AG09319 (cell line): Measurements from ENCODE around the gene FAM9C.
"Not testable (repeated sequence)": the region's sequence is repeated elsewhere in the genome, so short reads cannot be mapped to it uniquely, and the experiment has no call there.

ENCODE experiments used
- DNase-seq: peaks from one replicate; pipeline ENCODE4 v3.0.0-alpha.2; 2010; ENCODE audit warnings: low read depth; ENCODE audit errors: extremely low read depth
- CTCF ChIP-seq: IDR thresholded peaks from 2 replicates; pipeline ENCODE4 v1.5.1; 2011; ENCODE audit warnings: low read depth, mild to moderate bottlenecking, inconsistent platforms, low read length, moderate library complexity

The FAM9C gene

GRCh38 chrX:13069771-13070416 lies 25.5 kb upstream of the FAM9C start:
- TF ChIP-seq CTCF, result no peak
- no peak for DNase-seq

- no peak for DNase-seq
- TF ChIP-seq CTCF, result no peak
Measured at GRCh38 chrX:13068651-13069050, 24.2 kb upstream of the FAM9C start.

GRCh38 chrX:13067773-13068172 lies 23.4 kb upstream of the FAM9C start:
- TF ChIP-seq CTCF, result no peak
- DNase-seq, result no peak

GRCh38 chrX:13066391-13066790 lies 22.0 kb upstream of the FAM9C start:
- TF ChIP-seq CTCF, result no peak
- DNase-seq, result no peak

- DNase-seq, result no peak
- no peak for TF ChIP-seq CTCF
Measured at GRCh38 chrX:13064599-13065143, 20.3 kb upstream of the FAM9C start.

- not testable (repeated sequence) for DNase-seq
Measured at GRCh38 chrX:13063124-13063523, 18.7 kb upstream of the FAM9C start.

- DNase-seq, result not testable (repeated sequence)
Measured at GRCh38 chrX:13062331-13062730, 17.9 kb upstream of the FAM9C start.

- not testable (repeated sequence) for DNase-seq
Measured at GRCh38 chrX:13061215-13061708, 16.8 kb upstream of the FAM9C start.
